ENCODE measurements around the gene ME3.
A peak's percentile ranks its signal among the peaks of the same experiment; 100 is the strongest.
"Not testable (repeated sequence)": the region's sequence is repeated elsewhere in the genome, so short reads cannot be mapped to it uniquely, and the experiment has no call there.

The ME3 gene

DNA sequence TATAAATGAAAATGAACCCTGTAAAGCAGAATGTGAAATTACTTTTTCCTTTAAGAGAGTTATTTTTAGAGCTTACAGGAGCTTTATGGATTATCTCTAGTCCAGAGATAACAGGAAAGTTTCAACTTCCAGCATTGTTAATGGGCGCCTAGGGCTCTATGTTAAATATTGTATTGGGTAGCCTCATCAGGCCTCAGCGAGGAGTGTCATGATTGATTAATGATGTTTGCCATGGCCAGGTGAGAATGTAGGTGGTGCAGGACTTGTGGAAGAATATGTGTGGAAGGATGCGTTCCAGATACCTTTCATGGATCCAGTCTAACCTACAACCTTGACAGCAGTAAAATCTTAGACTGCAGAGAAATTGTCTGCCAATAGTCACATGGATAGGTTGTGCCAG is 50.6 kb downstream of the ME3 start:
- DNase-seq (ENCODE audit: low read depth in 2 of 2), result no peak

DNA sequence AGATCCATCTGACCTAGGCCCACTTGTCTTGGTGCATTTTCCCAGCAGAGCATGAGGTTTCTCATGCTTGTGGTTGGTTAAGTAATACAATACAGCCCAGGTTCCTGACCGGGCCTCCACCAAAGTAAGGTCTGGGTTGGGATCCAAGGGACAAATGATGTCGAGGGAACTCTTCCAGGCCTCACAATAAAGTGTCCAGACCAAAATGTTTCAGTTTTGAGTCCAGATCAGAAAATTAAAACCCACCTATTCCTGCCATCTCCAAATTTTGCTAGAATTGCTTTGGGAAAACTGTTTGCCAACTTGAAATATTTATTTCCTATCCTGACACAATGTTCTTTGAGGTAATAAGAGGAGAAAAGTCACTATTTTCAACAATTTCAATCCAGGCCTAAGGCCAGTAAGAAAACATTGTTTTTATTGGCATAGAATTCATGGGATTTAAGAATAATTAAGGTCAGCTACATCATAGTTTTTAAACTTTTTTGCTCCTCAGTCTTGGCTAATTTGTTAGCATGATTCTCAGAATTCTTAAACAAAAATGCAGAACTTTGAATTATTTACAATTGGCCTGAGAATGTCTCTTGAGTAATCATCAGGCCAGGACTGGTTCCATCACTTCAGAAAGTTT is 51.4 kb downstream of the ME3 start:
- no peak for DNase-seq (ENCODE audit: low read depth in 2 of 2)

DNA sequence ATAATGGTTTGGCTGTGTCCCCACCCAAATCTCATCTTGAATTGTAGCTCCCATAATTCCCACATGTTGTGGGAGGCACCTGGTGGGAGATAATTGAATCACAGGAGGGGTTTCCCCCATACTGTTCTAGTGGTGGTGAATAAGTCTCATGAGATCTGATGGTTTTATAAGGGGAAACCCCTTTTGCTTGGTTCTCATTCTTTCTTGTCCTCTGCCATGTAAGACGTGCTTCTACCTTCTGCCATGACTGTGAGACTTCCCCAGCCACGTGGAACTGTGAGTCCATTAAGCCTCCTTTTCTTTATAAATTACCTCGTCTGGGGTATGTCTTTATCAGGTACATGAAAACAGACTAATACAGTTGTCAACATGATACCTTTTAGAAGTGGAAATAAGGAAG is 53.0 kb downstream of the ME3 start:
- not testable (repeated sequence) for DNase-seq (ENCODE audit: low read depth in 2 of 2)

DNA sequence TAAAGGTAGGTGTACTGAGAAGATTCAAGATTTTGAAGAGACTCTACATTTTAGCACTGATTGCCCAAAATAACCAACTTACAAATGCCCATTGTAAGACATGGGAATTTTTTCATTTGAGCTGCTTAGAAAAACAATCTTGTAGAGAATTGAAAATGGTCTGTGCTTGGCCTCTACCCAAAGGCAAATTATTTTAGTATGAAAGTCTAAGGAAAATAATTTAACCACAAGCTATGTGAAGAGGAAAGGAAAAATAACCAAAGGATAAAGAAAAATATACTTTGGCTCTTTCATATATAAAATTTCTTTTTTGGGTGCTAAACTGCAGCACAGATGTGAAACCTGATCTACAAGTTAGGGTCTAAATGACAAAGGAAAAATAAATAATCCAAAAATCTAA is 54.9 kb downstream of the ME3 start:
- no peak for DNase-seq (ENCODE audit: low read depth in 2 of 2)

DNA sequence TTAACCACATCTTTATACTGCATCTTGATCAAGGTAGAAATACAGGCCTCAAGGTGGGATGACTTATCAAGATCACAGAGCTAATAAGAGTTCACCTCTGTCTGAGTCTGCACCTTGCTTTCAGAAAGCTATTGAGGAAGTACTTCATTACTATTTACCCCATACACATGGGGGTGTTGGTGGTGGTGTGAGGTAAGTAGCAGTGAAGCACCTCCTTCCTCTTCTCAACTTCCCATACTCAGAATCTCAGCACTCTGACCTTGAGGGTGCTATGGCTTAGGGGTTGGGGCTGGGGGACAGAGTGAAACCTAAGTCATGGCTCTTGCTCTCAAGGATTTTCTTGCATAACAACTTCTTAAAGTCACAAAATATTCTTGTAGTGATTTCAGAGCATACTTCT is 56.9 kb downstream of the ME3 start:
- DNase-seq (ENCODE audit: low read depth in 2 of 2), result no peak

DNA sequence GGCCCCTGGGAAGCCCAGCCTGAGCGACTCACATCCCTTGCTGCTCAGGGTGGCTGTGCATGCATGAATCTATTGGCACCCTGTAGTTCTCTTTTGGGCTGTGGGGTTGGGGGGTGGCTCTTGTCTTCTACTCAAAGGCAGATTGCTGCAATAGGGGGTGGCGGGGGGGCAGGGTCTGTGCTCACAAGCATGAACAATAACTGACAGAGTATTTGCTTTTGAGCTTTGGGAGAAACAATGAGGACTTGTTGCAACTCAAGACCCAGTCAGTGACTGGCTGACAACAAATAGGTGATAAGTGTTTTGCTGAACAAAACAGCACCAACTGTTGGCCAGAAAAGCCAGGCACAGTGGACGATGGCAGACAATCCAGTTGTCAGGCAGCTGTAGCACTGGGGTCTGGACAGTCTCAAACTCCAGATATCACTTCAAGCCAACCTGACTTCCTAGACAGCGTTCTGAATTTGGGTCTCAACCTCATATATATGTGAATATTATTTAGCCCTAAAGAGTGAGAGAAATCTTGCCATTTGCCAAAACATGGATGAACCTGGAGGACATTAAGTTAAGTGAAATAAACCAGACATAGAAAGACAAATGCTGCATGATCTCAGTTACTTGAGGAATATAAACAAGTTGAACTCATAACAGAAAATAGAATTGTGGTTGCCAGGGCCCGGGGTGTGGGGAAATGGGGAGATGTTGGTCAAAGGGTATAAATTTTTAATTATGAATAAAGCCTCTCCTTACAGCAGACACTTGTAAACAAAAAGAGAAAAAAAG is 61.7 kb downstream of the ME3 start:
- no peak for DNase-seq (ENCODE audit: low read depth in 2 of 2)

DNA sequence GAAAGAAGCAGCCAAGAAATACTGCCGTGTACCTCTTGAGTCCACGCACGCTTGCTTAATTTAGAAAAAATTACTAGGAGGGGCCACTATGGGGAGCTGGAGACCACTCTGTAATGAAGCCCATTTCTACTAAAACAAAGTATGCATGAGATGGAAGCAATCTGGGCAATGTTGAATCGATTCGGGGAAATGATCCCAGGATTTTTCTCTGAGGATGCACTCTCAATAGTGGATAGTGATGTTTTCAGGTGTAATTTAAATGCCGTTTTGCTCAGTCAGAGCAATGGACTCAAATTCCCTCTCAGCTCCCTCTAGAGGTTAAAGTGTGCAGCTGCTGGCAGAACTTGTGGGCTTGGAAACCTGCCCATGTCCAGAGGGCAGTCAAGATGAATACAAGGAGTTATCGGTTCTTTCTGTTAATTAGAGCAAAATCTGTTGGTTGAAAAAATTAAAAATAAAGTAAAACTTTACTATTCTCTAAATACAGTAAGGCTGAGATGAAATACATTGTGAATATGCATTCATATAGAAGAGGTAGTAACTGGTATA is 64.1 kb downstream of the ME3 start:
- DNase-seq (ENCODE audit: low read depth in 2 of 2), result no peak

DNA sequence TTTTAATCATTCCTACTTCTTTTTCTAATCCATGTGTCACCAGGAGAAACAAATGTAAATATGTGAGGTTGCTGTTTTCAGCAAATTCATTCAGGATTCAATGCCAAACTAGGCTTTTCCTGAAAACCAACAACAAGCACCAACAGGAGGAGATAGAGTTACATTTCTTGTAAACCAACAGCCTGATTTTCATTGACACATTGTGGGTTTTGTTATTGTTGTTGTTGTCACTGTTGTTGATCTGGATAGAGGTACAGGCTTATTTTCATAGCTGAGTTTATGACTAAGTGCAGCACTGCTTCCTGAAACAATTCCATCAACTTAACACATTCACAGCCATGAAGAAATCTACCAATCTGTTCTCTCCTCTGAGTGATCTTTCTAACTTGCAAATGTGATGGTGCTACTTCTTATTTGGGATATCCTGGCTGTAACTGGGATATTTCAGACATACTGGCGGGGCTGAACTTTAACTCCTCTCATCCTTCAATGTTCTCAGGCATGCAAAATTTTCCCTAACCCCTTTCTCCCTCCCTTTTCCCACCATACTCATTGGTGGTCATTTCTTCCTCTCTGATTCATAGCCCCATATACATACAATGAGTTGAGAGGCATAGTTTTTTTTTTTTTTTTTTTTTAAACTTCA is 65.5 kb downstream of the ME3 start:
- DNase-seq (ENCODE audit: low read depth in 2 of 2), result no peak

DNA sequence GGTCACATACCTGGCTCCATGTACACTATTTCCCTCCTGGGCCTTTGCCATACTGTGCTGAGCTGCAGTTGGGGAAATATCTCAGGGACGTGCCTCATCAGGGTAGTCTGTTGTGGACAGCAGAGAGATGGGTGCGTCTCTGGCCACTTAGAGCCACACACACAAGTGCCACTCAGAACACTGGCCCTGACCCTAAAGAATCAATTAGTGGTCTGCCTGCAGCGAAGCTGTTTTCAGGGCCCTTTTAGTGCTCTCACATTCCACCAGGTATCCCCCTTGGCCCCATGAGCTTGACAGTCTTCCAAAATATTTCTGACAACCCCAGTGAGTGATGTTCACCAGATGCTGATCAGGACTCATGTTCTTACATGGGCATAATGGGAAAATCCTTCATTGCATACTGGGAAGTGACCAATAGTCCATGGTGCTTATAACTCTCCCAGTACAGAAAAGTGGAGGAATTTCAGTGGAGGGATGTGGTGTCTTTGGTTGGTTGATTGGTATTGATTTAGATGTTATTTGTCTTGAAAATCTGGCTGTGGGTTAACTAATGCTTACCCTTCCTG is 66.1 kb downstream of the ME3 start:
- no peak for DNase-seq (ENCODE audit: low read depth in 2 of 2)

DNA sequence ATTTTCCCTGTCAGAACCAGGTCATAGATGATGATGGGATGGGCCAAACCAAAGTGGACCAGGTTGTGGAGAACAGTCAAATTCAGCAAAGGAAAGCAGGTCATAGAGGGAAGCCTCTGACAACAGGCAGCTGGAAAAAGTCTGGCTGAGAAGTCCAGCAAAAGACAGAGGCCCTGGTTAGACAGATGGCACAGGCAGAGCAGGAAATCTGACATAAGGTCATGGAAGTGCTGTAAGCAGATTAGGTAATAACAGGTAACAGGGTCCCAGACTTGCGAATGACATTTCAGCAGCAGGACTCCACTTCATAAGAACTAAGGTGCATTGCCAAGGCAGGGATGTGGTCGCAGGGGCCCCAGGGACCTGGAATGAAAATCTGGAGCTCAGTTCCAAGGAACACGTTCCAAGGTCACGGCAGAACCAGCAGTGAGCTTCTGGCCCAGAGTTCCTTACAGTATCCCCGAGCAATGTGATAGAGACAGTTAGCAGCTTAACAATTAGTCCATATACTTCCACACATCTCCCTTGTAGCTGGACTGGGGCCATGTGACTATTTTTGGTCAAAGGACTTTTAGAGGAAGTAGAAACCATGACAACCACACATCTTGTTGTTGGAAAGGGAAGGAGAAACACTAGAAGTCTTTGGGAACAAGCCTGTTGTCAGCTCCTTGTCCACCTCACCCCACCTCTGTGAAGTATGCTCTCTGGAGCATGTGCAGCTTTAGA is 75.4 kb downstream of the ME3 start:
- no peak for DNase-seq (ENCODE audit: low read depth in 2 of 2)

DNA sequence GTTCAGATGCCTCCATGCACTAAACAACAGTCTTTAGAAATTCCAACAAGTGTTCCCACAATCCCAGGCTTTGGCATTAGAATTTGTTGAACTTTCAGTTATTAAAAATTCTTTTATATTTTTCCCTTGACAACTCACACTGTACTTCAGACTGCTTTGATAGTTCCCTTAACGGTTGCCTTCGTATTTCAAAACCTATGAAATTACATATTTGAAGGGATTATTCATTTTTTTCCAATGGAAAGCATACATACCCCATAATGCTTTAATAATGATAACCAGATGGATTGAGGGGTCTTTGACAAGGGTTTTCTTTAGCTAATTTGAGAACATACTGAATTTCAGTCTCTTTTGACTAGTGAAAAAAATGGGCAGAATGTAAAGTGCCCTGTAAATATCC is 76.5 kb downstream of the ME3 start:
- DNase-seq (ENCODE audit: low read depth in 2 of 2), result no peak

DNA sequence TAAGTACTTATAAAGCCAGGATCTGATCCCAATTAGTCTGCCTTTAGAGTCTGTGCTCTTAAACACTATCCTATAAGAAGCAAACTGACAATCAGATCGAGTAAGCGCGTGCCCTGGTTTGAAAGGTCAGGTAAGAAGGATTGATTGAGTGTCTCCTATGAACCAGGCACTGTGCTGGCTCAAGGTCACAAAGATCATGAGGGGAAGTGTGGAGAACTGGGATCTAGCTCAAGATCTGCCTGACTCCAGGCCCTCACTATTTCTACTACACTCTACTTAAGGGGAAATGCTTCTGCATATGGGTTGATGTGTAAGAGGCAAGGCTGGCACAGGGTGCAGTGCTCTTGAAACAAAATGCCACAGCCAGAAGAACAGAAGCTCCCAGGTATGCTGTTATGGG is 77.0 kb downstream of the ME3 start:
- DNase-seq (ENCODE audit: low read depth in 2 of 2), result no peak

DNA sequence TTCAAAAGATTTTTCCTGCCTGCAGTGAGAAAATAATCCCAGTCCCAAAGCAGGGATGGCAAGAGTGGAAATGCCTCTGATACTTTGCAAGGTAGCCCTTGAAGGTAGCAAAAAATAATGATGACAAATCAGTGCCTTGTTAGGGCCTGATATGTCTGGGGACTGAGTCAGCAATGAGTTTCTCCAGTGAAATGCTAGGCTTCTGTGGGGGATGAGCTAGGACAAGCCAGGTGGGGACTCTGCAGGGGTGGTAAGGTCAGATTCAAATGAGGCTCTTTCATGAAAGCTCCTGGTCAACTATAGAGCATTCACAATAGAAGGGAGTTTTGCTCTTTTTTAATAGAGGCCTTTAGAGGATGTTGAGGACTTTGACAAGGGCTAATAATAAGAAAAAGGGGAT is 77.7 kb downstream of the ME3 start:
- no peak for DNase-seq (ENCODE audit: low read depth in 2 of 2)

DNA sequence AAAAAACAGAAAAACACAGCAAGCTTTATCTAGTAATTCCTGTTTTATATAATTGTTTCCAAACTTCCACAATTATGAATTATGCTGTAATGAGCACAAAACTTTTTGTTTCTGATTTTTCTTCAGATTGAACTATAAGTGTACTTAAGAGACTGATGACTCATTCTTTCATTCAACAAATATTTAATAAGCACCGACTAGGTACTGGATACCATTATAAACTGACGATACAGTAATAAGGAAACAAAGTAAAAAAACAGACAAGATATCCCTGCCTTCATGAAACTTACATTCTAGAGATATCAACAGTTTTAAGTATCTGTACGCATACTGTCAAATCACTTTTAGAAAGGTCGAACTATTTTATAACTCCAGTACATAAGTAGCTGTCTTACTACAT is 78.6 kb downstream of the ME3 start:
- DNase-seq (ENCODE audit: low read depth in 2 of 2), result no peak

DNA sequence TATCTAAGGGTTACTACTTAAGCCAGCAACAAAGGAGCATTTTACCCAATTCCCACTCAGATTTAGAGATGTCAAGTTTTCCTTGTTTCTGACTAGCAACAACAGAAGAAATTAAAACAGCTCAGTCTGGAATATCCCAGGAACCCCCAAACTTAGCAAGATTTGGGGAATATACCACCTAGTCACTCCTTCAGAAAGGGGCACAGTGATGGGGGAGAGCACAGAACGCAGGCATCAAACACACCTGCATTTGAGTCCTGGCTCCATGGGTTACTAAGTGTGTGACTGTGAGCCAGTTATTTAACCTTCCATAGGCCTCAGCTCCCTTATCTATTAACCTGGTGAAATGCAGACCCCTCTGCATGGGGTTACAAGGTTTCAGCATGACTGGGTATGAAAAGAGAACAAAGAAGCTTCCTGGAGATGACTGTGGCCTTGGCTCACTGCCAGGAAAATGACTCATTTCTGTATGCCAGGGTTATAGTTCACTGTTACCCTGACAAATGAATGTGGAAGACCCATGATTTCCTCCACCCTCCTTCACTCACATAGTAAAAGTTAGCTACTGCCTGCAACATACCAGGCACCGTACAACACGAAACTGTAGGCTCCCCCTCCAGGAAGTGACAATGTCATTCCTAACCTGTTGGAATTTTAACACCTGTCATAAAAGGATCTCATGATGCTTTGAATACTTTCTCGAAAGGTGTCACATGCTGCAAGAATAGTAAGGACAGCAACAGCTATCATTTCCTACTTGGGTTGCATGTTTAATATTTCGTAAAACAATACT is 79.6 kb downstream of the ME3 start:
- peak; percentile 24 to 66 for DNase-seq (ENCODE audit: low read depth in 2 of 2)

DNA sequence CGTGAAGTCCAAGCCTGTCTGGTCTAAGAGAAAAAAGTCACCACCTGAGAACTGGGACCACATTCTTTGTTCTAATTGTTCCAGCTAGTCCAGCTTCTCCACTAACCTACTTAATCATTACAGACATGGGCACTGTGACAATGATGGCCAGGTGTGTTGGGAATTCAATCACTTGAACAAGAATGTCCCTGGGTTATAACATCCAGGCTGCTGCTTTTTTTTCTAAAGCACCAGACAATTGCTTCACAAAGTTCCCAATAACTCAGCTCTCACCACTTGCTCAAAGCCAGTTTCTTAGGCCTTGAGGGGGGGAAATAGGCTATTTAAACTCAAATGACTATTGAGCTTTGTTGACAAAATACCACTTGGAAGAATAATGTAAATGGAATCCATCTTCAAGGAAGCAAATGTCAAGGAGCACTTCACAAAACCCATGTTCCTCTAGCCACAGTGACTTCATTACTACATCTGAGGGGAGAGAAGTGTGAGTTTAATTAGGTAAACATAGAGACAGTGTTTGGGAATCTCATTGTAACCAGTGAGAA is 80.3 kb downstream of the ME3 start:
- no peak for DNase-seq (ENCODE audit: low read depth in 2 of 2)

DNA sequence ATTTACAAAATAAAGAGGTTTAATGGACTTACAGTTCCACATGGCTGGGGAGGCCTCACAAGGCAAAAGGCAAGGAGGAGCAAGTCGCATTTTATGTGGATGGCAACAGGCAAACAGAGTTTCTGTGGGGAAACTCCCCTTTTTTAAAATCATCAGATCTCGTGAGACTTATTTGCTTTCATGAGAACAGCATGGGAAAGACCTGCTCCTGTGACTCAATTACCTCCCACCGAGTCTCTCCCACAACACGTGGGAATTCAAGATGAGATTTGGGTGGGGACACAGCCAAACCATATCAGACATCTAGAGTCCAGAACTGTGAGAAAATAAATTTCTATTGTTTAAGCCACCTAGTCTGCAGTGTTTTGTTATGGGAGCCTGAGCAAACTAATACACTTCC is 80.8 kb downstream of the ME3 start:
- DNase-seq (ENCODE audit: low read depth in 2 of 2), result no peak

DNA sequence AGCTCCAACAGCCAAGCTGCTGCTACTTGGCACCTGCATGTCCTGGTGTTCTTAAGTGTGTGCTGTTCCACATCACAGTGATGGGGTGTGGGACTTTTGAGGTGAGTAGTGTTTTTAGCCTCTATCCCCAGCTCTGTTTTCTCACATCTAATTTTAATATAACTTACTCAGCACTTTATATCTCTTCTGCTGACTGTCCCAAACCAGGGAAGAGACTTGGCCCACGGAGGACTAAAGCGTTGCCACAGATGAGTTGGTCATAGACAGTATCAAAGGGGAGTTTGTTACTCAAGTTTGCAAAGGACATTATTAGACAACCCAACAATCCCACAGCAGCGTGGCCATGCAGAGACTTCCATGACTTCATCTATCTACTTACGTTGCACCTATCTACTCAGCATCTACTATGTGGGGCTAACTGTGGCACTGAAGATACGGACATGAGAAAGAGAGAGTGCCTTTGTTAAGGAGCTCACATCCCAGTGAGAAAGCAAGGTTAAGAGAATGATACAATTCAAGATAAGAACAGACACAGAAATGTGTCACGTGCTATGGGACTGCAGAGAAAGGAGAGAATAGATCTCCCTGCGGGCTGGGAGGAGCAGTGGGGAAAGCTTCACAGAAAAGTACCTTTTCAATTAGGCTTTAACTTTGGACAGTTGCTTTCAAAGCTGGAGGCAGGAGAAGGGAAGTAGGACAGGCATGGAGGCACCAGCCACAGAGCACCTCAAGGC is 82.4 kb downstream of the ME3 start:
- no peak for DNase-seq (ENCODE audit: low read depth in 2 of 2)

DNA sequence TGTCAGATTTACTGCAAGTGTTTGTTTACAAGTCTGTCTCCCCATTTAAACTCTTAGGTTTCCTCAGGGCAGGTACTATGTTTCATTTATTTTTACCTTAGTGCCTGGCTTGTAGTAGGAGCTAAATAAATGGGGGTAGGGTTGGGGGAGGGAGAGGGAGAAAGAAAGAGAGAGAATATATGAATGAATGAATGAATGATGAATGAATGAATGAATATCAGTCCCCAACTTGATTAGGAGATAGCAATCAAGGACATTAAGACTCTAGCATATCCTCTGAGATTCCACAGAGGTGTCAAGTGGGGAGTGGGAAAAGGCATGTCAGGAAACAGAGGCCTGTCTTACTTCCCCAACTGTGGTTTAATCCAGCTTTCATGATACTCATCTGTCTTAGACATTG is 83.2 kb downstream of the ME3 start:
- DNase-seq (ENCODE audit: low read depth in 2 of 2), result no peak

DNA sequence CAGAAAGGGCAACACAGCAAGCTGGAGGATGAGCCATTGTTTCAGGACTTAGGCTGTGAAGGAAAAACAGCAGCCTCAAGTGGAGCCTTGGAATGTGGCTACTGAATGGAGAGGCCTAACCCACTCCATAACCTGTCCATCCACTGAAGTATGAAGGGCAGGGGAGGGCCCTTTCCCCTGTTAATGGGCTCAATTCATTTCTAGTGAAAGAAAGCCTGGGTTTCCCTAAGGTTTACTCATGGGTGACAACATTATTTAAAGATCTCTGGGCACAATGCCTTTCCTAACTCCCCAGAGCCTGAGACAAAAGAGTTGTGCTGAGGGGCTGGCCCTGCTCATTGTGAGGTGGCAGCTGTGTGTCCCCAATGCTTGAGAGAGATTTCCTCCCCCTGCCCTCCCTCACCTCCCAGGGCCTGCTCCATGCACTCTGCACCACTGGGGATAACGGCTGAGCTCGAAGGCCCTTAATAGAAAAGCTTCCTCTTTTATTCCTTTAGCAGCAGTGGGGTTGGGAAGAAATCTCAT is 83.8 kb downstream of the ME3 start:
- DNase-seq (ENCODE audit: low read depth in 2 of 2), result no peak
